K562 (cell line): ENCODE data around the gene HSD17B12.

Experiments used
- GABPB1 ChIP-seq: sonication (generic); formaldehyde crosslinking; IDR thresholded peaks from 2 replicates; pipeline ENCODE4 v1.8.0; 2022; ENCODE audit warnings: mild to moderate bottlenecking, missing genetic modification reagents
- NFYB ChIP-seq: IDR thresholded peaks from 2 replicates; pipeline ENCODE4 v1.6.1; 2011; ENCODE audit warnings: mild to moderate bottlenecking, moderate library complexity; ENCODE audit not compliant: insufficient read length; ENCODE audit errors: extremely low read depth
- POLR2A ChIP-seq: fragments of 450-650 bp; conservative IDR thresholded peaks from 2 replicates; pipeline ENCODE4 v1.6.1; 2016
- SAFB ChIP-seq: fragments of 200-400 bp; formaldehyde crosslinking; IDR thresholded peaks from 2 replicates; pipeline ENCODE4 v1.6.1; 2017; ENCODE audit warnings: low read depth, low read length, borderline replicate concordance
- SMARCE1 ChIP-seq: fragments of 450-650 bp; IDR thresholded peaks from 2 replicates; pipeline ENCODE4 v1.7.1; 2016; ENCODE audit warnings: mild to moderate bottlenecking
- SOX6 ChIP-seq: fragments of 450-650 bp; IDR thresholded peaks from 2 replicates; pipeline ENCODE4 v1.6.1; 2014; ENCODE audit warnings: mild to moderate bottlenecking
- STAT6 ChIP-seq: sonication (generic); formaldehyde crosslinking; IDR thresholded peaks from 2 replicates; pipeline ENCODE4 v1.8.1; 2023; ENCODE audit warnings: mild to moderate bottlenecking, missing genetic modification reagents
- TCF7 ChIP-seq: sonication (generic); IDR thresholded peaks from 2 replicates; pipeline ENCODE4 v1.6.1; 2016; ENCODE audit warnings: antibody characterized with exemption, borderline replicate concordance
- ZBTB8A ChIP-seq: fragments of 450-650 bp; IDR thresholded peaks from 2 replicates; pipeline ENCODE4 v1.6.1; 2018; ENCODE audit warnings: mild to moderate bottlenecking, moderate library complexity; ENCODE audit not compliant: partially characterized antibody
- ZNF24 ChIP-seq: fragments of 450-650 bp; IDR thresholded peaks from 2 replicates; pipeline ENCODE4 v1.6.1; 2016
- TF ChIP-seq, protein P1 (sequence below): sonication (generic); formaldehyde crosslinking; IDR thresholded peaks from 2 replicates; pipeline ENCODE4 v1.9.0; 2022; ENCODE audit warnings: mild to moderate bottlenecking, missing genetic modification reagents
- TF ChIP-seq, protein P2 (sequence below), 3 experiments: IDR thresholded peaks in 2 of 3; conservative IDR thresholded peaks in 1 of 3; 2 replicates each; pipeline ENCODE4 v1.5.1; 2011 to 2012; ENCODE audit warnings: low read length in 3 of 3, mild to moderate bottlenecking in 3 of 3, control low read depth in 2 of 3, improper control_type of control experiment in 1 of 3, inconsistent platforms in 1 of 3, low read depth in 1 of 3, mixed read lengths in 1 of 3, moderate library complexity in 1 of 3; ENCODE audit not compliant: insufficient read depth in 2 of 3
- TF ChIP-seq, protein P3 (sequence below): IDR thresholded peaks from 2 replicates; pipeline ENCODE4 v1.6.1; 2014; ENCODE audit warnings: antibody characterized with exemption
- TF ChIP-seq, protein P4 (sequence below): fragments of 200-800 bp; sonication (Bioruptor generic); IDR thresholded peaks from 2 replicates; pipeline ENCODE4 v1.6.1; 2017; ENCODE audit warnings: missing genetic modification characterization, missing compliant biosample characterization

GRCh38 chr11:43790444-43790794, 109.9 kb downstream of the HSD17B12 start:
- TF ChIP-seq, protein P1, sequence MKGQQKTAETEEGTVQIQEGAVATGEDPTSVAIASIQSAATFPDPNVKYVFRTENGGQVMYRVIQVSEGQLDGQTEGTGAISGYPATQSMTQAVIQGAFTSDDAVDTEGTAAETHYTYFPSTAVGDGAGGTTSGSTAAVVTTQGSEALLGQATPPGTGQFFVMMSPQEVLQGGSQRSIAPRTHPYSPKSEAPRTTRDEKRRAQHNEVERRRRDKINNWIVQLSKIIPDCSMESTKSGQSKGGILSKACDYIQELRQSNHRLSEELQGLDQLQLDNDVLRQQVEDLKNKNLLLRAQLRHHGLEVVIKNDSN (CRISPR knock-in tag): no peak
- TF ChIP-seq, protein P2, sequence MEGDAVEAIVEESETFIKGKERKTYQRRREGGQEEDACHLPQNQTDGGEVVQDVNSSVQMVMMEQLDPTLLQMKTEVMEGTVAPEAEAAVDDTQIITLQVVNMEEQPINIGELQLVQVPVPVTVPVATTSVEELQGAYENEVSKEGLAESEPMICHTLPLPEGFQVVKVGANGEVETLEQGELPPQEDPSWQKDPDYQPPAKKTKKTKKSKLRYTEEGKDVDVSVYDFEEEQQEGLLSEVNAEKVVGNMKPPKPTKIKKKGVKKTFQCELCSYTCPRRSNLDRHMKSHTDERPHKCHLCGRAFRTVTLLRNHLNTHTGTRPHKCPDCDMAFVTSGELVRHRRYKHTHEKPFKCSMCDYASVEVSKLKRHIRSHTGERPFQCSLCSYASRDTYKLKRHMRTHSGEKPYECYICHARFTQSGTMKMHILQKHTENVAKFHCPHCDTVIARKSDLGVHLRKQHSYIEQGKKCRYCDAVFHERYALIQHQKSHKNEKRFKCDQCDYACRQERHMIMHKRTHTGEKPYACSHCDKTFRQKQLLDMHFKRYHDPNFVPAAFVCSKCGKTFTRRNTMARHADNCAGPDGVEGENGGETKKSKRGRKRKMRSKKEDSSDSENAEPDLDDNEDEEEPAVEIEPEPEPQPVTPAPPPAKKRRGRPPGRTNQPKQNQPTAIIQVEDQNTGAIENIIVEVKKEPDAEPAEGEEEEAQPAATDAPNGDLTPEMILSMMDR (IDR thresholded peaks at IDR 0.05 in 2 of 3, conservative IDR thresholded peaks at IDR 0.05 in 1 of 3; ENCODE audit: insufficient read depth in 2 of 3, low read depth in 1 of 3, low read length in 3 of 3): no peak
- TF ChIP-seq POLR2A: no peak
- no peak for TF ChIP-seq STAT6
- TF ChIP-seq, protein P3, sequence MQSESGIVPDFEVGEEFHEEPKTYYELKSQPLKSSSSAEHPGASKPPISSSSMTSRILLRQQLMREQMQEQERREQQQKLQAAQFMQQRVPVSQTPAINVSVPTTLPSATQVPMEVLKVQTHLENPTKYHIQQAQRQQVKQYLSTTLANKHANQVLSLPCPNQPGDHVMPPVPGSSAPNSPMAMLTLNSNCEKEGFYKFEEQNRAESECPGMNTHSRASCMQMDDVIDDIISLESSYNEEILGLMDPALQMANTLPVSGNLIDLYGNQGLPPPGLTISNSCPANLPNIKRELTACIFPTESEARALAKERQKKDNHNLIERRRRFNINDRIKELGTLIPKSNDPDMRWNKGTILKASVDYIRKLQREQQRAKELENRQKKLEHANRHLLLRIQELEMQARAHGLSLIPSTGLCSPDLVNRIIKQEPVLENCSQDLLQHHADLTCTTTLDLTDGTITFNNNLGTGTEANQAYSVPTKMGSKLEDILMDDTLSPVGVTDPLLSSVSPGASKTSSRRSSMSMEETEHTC: no peak
- TF ChIP-seq SAFB: no peak
- TF ChIP-seq TCF7: no peak
- no peak for TF ChIP-seq GABPB1 (CRISPR knock-in tag)
- TF ChIP-seq NFYB: no peak
- TF ChIP-seq SMARCE1: no peak
- no peak for TF ChIP-seq SOX6
- no peak for TF ChIP-seq ZBTB8A
- TF ChIP-seq ZNF24: no peak
- TF ChIP-seq, protein P4, sequence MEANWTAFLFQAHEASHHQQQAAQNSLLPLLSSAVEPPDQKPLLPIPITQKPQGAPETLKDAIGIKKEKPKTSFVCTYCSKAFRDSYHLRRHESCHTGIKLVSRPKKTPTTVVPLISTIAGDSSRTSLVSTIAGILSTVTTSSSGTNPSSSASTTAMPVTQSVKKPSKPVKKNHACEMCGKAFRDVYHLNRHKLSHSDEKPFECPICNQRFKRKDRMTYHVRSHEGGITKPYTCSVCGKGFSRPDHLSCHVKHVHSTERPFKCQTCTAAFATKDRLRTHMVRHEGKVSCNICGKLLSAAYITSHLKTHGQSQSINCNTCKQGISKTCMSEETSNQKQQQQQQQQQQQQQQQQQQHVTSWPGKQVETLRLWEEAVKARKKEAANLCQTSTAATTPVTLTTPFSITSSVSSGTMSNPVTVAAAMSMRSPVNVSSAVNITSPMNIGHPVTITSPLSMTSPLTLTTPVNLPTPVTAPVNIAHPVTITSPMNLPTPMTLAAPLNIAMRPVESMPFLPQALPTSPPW (CRISPR knock-in tag): no peak
